Measurements from ENCODE around the gene RGL1.
A peak's percentile ranks its signal among the peaks of the same experiment; 100 is the strongest.
"Not testable (repeated sequence)": the region's sequence is repeated elsewhere in the genome, so short reads cannot be mapped to it uniquely, and the experiment has no call there.

RGL1 gene

DNA sequence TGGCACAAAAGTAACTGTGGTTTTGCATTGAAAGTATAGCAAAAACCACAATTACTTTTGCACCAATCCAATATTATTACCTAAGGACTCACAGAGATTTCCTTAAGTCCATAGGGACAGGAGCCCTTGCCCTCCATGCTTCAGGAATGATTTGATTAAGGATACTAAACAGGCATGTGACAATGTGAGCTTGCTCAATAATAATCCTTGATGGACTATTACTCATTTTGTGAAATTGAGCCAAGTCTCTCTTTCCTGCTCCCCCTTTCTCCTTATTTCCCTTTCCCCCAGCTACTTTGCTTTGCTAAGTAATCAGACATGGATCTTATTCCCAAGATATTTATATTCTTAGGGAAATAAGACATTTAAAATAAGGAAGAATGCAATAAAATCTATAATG is 21.6 kb upstream of the RGL1 start:
- no peak for DNase-seq
- in situ Hi-C loops (cut with HindIII; ENCODE audit: low pct_ligation_motif_present, low pct_unique_long_range_greater_than_20kb, low sequenced_read_pairs): no loop called here

DNA sequence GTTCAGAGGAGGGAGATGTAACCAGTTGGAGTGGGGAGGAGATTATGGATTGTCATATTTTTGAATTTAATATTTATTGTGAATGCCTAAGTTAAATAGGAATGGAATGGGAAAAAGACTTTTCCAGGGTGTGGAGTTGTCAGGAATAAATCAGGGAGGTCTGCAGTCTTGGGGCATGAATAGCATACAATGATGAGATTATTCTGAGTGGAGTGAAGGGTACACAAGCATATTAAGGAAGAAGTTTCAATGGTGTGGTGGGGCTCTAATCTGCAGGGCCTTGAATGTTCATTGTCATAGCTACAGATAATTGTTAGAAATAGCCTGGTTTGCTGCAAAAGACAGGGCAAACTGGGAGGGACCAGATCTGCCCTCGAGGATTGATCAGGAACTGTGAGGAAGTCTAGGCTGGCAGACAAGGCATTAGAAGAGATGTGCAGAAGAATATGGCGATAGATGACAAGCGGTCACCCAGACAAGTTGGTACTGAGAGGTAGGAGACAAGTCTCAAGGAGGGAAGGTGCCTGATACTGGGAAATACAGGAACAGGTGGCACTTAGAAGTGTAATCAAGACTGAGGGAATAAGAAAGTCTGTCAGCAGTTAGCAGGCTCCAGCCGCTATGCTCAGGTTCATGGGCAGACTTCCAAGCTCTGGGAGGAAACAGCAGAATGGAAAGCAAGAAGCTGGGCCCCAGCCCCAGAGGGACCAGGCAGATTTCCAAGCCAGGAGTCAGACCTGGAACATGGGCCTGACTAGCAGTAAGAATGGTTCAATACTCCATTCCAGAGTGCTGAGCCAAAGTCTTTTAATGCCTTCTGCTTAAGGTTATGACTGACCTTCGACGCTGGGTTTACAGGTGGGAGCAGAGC is 20.9 kb upstream of the RGL1 start:
- in situ Hi-C loops (cut with HindIII; ENCODE audit: low pct_ligation_motif_present, low pct_unique_long_range_greater_than_20kb, low sequenced_read_pairs): no loop called here
- no peak for DNase-seq

DNA sequence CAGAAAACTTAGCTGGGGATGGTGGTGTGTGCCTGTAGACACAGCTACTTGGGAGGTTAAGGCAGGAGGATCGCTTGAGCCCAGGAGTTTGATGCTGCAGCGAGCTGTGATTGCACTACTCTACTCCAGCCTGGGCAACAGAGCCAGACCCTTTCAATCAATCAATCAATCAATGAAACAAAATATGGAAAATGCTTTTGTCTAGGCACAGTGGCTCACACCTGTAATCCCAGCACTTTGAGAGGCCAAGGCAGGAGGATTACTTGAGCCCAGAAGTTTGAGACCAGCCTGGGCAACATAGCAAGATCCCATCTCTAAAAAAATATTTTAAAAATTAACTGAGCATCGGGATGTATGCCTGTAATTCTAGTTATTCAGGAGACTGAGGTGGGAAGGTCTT is 19.0 kb upstream of the RGL1 start:
- DNase-seq; in situ Hi-C loops (cut with HindIII; ENCODE audit: low pct_ligation_motif_present, low pct_unique_long_range_greater_than_20kb, low sequenced_read_pairs): not testable (repeated sequence)

DNA sequence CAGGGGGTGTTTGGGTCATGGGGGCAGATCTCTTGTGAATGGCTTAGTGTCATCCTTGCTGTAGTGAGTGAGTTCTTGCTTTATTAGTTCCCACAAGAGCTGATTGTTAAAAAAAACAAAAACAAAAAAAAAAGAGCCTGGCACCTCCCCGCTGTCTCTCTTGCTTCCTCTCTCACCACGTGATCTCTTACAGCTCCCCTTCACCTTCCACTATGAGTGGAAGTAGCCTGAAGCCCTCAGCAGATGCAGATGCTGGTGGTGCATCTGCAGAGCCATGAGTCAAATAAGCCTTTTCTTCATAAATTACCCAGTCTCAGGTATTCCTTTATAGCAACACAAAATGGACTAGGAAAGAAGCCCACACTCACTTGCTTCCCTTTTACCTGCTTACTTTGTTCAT is 17.2 kb upstream of the RGL1 start:
- in situ Hi-C loops (cut with HindIII; ENCODE audit: low pct_ligation_motif_present, low pct_unique_long_range_greater_than_20kb, low sequenced_read_pairs): no loop called here
- no peak for DNase-seq

DNA sequence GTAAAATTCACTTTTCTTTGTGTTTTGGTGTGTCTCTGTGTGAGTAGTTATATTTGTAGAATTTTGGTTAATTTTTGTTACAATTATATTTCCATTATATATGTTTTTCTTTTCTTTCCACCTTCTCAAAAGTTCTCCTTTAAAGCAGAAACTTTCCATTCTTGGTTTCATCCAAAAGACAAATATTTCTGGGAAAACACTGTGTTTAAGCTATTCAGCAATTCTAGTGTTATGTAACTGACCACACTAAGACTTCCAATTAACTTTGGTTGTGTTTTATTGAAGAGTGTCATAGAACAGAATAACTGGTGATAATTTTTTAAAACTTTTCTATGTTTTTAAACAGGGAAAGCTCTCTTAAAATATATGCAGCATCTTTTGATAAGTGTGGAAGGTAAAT is 13.6 kb upstream of the RGL1 start:
- no peak for DNase-seq
- in situ Hi-C loops (cut with HindIII; ENCODE audit: low pct_ligation_motif_present, low pct_unique_long_range_greater_than_20kb, low sequenced_read_pairs): no loop called here

DNA sequence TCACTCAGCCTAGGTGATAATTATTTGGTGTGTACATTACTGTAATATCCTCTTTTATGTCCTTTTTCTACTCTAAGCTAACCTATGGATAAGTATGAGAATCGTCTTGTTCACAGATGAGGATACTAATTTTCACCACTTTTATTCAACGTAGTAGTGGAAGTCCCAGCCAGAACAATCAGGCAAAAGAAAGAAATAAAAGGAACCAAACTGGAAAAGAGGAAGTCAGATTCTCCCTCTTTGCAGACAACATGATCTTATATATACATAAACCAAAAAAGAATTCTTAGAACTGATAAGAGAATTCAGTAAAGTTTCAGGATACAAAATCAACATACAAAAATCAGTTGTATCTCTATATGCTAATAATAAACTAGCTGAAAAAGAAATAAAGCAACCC is 12.6 kb upstream of the RGL1 start:
- in situ Hi-C loops (cut with HindIII; ENCODE audit: low pct_ligation_motif_present, low pct_unique_long_range_greater_than_20kb, low sequenced_read_pairs): no loop called here
- no peak for DNase-seq

DNA sequence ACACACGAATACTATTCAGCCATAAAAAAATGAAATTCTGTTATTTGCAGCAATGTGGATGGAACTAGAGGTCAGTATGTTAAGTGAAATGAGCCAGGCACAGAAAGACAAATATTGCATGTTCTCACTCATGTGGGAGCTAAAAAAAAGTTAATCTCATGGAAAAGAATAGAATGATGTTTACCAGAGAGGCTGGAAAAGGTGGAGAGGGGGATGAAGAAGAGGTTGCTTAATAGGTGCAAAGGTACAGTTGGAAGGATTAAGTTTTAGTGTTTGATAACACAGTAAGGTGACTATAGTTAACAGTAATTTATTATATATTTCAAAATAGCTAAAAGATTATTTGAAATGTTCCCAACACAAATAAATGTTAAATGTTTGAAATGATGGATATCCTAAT is 10.8 kb upstream of the RGL1 start:
- DNase-seq: no peak
- in situ Hi-C loops (cut with HindIII; ENCODE audit: low pct_ligation_motif_present, low pct_unique_long_range_greater_than_20kb, low sequenced_read_pairs): no loop called here

DNA sequence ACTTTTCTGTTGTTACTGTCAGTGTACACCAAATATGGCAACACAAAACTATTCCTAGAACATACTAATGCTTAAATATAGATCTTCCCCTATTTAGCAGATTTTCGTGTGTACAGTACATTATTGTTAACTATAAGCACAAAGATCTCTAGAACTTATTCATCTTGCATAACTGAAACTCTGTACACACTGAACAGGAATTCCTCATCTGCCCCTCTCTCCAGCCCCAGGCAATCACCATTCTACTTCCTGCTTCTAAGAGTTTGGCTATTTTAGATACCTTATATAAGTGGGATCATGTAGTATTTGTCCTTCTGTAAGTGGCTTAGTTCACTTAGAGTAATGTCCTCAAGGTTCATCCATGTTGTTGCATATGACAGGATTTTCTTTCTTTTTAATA is 4.5 kb upstream of the RGL1 start:
- in situ Hi-C loops (cut with HindIII; ENCODE audit: low pct_ligation_motif_present, low pct_unique_long_range_greater_than_20kb, low sequenced_read_pairs): no loop called here
- no peak for DNase-seq

DNA sequence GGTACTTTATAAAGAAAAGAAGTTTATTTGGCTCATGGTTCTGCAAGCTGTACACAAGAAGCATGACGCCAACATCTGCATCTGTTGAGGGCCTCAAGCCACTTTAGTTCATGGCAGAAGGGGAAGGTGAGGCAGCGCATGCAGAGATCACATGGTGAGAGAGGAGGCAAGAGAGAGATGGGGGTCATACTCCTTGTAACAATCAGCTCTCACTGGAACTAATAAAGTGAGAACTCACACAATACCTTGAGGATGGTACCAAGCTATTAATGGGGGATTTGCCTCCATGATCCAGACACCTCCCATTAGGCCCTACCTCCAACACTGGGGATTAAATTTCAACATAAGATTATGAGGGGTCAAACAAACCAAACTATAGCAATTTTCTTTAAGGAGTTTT is 3.3 kb upstream of the RGL1 start:
- DNase-seq: no peak
- in situ Hi-C loops (cut with HindIII; ENCODE audit: low pct_ligation_motif_present, low pct_unique_long_range_greater_than_20kb, low sequenced_read_pairs): no loop called here

DNA sequence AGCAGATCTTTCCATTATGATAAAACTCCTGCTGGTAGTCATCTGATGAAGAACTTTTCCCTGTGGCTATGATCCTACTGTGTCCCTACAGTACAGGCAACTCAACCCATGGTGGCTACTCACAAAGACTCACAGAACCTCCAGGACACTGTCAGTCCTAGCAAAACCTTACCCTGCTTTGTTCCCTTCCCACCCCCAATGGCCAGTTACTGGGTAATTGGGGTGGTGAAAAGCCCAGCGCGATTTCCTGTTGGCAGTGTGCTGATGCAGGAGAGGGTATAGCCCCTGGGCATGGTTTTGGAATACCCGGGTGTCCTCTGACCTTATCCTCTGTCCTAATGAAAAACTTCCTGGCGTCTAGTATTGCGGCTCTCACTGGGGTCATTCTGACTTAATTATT is 533 bp upstream of the RGL1 start:
- in situ Hi-C loops (cut with HindIII; ENCODE audit: low pct_ligation_motif_present, low pct_unique_long_range_greater_than_20kb, low sequenced_read_pairs): no loop called here
- DNase-seq: no peak

DNA sequence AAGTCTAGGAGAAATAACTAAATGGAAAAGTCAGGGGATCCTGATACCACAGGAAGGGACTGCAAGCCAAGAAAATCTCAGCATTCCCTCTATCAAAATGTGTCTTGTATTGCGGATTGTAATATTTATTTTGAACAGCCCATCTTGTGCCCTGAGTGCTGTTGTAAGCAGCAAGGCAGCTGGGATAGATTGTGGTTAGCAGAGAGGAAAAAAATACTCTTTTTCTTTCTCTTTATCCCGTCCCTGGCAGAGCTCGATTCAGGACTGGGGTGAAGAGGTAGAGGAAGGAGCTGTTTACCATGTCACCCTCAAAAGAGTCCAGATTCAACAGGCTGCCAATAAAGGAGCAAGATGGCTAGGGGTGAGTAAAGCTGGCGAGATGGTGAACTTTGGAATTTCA is 1.2 kb downstream of the RGL1 start:
- in situ Hi-C loops (cut with HindIII; ENCODE audit: low pct_ligation_motif_present, low pct_unique_long_range_greater_than_20kb, low sequenced_read_pairs): no loop called here
- peak; percentile 20 for DNase-seq

DNA sequence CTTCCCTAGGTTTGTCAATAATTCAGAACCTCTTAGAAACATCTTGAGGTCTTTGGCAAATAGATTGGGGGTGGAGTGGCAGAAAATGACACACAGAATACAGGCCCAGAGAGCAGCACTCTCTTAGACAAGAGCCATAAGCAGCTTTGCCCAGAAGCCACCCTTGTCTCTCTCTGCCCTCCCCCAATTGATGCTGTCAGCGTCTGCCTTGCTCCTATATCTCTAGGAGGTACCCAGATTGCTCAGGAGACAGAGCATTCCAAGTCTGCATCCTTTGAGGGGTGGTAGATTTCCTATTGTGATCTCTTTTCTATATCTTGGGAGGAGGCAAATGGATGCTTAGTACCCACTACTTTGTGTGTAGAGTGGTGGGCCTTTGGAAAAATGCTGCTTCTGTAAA is 1.8 kb downstream of the RGL1 start:
- no peak for DNase-seq
- in situ Hi-C loops (cut with HindIII; ENCODE audit: low pct_ligation_motif_present, low pct_unique_long_range_greater_than_20kb, low sequenced_read_pairs): no loop called here

DNA sequence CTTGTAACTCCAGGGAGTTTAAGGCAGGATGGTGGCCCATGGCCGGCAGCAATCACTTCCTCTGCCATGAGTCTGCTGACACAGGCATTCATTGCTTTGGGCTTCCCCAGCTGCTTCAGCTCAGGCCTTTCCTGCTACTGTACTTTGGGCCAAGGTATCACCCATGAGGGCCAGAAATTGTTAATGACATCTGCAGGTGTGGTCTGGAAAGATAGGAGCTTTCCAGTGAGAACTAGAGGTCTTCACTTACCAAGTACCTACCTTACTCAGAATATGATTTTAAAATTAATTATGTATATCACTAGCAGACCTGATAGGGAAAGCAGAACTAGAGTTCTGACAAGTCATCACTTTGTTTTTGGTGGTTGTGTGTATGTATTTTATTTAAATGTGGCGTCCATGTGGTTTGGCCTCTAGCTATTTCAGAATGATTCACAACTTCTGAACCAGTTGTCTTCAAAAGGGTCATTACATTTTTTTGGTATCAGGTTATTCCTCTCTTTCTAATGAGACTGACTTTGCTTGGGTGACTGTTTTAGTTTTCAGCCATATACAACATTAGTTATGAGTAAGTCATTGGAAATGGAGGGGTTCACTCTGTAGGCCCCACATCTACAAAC is 2.7 kb downstream of the RGL1 start:
- no peak for DNase-seq
- in situ Hi-C loops (cut with HindIII; ENCODE audit: low pct_ligation_motif_present, low pct_unique_long_range_greater_than_20kb, low sequenced_read_pairs): no loop called here

DNA sequence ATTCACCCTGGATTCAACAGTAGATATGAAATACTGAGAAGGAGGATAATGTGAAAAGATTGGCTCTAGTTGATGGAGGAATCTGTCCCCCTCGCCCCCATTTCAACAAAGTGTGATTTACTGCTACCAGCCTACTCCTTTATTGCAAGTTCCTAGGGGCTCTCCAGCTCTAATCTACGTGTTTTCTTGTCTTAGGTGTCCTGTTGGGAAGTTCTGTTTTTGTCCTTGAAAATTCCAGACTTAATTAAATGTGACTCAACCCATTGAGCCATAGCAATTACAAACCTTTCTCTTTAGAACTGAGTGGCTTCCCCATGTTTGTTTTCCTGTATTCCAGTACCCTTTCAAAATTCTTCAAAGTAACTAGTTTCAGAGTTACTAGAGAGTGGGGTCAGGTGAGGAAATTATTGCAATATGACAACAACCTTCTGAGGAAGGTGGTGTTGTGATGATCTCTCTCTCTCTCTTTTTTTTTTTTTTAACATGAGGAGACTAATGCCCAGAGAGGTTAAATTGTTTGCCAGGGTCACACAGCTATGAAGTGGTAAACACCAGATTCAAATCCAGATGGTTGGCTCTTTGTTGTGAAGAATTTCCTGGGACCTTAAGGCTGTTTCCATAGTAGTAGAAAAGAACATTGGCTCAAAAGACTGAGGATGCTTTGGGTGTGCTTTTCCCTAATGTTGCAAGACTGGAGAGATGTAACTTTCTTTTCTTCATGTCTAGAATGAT is 3.5 kb downstream of the RGL1 start:
- DNase-seq: no peak
- in situ Hi-C loops (cut with HindIII; ENCODE audit: low pct_ligation_motif_present, low pct_unique_long_range_greater_than_20kb, low sequenced_read_pairs): no loop called here

DNA sequence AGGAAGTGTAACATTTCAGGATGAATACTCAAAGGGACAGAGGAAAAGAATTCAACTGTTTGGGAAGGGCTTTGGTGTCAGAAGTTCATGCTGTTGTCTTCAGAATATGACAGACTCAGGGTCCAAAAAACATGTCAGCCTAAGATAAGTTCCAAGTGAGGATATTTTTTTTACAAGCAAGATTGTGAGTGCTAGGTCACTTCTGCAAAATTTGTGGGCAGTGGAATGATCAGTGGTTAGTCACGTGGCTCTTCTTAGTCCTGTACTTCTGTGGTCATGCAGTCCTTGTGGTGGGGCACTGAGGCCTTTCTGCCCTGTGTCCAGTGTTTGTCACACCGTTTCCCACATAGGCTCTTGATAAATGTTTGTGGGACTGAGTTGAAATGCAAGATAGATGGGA is 5.2 kb downstream of the RGL1 start:
- DNase-seq: no peak
- in situ Hi-C loops (cut with HindIII; ENCODE audit: low pct_ligation_motif_present, low pct_unique_long_range_greater_than_20kb, low sequenced_read_pairs): no loop called here

DNA sequence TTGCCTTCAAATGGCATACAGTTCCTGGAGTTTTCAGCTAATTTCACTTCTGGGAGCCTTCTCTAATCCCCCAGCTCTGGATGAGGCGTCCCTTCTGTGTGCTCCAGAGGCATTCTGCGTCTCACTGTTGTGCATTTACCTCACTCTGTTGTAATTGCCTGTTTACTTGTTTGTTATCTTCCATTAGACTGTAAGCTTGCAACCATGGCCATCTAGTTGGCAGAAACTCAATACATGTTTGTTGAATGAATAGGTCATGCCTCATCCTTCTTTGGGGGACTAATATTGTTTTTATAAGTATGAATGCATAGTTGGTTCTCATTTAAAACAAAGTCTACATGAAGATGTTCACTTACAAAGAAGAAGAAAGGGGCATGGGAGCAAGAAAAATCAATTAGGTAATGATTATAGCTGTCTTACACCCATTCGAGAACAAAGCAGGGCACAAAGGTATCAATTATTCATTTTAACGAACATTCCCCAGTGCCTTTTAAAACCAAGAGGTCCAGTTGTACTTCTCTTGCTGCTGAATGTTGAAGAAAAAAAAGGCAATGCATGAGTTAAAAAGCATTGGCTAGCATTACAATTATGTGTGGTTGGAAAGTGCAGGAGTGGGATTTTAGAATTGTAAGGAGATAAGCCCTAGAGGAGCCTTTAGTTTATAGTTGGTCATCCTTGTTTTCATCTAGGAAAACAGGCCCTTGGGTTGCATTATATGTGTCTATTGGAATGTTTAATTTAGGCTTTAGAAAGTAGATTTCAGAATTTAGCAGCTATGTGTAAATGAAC is 6.0 kb downstream of the RGL1 start:
- no peak for DNase-seq
- in situ Hi-C loops (cut with HindIII; ENCODE audit: low pct_ligation_motif_present, low pct_unique_long_range_greater_than_20kb, low sequenced_read_pairs): no loop called here

DNA sequence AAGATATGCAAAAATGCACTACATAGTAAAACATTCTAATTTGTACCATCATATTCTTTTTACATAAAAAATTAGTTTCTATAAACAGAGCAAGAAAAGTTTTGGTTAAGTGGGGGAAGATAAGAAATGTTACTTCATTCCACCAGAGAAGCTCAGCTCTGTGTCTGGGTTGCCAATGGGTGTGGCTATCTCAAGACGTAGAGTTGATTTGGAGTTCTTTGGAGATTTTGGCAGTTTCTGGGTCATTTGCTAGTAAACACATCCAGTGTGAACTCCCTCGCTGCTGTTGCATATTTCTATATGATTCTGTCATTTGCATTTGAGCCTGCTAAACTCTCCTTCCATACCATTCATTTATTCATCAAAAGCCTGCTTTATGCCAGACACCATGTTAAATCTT is 7.2 kb downstream of the RGL1 start:
- in situ Hi-C loops (cut with HindIII; ENCODE audit: low pct_ligation_motif_present, low pct_unique_long_range_greater_than_20kb, low sequenced_read_pairs): no loop called here

DNA sequence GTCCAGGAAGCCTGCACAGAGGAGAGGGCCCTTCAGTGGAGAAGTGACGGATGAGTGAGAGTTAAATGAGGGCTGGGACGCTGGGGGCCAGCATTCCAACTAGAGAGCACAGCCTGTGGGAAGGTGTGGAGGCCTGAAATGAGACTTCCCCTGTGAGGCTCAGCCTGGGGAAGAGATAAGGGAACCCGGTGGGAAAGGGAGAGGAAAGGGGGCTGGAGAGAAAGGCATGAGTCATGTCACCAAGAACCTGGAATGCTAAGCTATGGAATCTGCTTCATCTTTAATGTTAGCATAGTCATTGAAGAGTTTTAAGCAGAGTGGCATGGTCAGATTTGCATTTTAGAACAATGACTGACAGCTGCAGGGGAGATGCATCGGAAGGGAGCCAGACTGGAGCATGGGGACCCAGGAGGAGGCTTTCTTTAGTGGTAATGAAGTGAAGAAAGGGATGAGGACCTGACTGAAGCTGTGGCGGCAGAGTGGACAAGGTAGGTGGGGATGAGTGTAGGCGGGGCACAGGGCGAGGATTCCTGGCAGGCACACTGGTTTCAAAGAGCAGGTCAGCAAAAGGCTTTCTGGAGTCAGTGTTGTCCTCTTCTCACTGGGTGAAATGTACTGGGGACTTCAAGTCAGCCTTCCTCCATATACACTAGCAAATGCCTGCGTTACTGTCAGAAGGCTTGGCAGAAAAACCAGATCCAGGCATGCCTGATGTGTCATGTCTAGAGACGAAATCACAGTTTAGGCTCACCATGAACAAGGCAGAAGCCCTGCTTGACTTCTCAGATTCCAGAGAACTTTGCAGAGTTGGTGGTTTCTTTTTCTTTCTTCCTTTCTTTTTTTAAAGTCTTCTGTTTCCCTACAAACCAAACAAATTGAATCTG is 8.0 kb downstream of the RGL1 start:
- in situ Hi-C loops (cut with HindIII; ENCODE audit: low pct_ligation_motif_present, low pct_unique_long_range_greater_than_20kb, low sequenced_read_pairs): no loop called here
- no peak for DNase-seq

More for the DNA sequence above, 7.2 kb downstream of the RGL1 start:
- no peak for DNase-seq

Measured in ACHN (cell line).